ENCODE data around the gene TREM1. TPM values are rescaled to one million over a fixed set of nuclear protein-coding genes. Genes with fewer than 3 reads are reported as not detected.

TREM1 gene
- total RNA-seq, 2 donors from 2014 or later = not detected

GRCh38 chr6:41278699-41279405 lies 7.6 kb downstream of the TREM1 start:
- intact Hi-C loops (cut with DNase I) = no loop called here
- no peak for TF ChIP-seq POLR2A (IDR thresholded peaks at IDR 0.05)
- TF ChIP-seq CTCF (IDR thresholded peaks at IDR 0.05) = peak in 6 of 7 experiments; percentile 10 to 50 (median 34)
- 30 to 43% methylated on average over 10 of the region's 10 CpGs for WGBS, 2 donors
- Histone ChIP-seq H3K4me1 (no peaks in the 10 kb centered on the region), H3K27ac (no peak overlapping the region), H3K27me3 (no peaks in the 10 kb centered on the region), H3K4me3 (no peak overlapping the region), H3K36me3 (replicated peaks in 1 of 2; ENCODE audit: insufficient read depth in 1 of 2, low read depth in 2 of 2) (no peaks in the 10 kb centered on the region), H3K9me3 (no peaks in the 10 kb centered on the region)
- ATAC-seq (peak; percentile 40), DNase-seq (peak; percentile 53 to 75 (median 65))

GRCh38 chr6:41277605-41278004 lies 8.9 kb downstream of the TREM1 start:
- no peaks in the 10 kb centered on the region for H3K9me3 ChIP-seq
- 66 to 68% methylated on average over 2 of the region's 2 CpGs for WGBS, 2 donors
- TF ChIP-seq POLR2A (IDR thresholded peaks at IDR 0.05) (no peak), CTCF (IDR thresholded peaks at IDR 0.05) (no peak)
- H3K4me3 ChIP-seq = no peak overlapping the region
- no peaks in the 10 kb centered on the region for H3K4me1 ChIP-seq
- DNase-seq (peak in 1 of 4 donors; percentile 43), ATAC-seq (no peak)
- H3K36me3 ChIP-seq (replicated peaks in 1 of 2; ENCODE audit: insufficient read depth in 1 of 2, low read depth in 2 of 2) = no peaks in the 10 kb centered on the region
- intact Hi-C loops (cut with DNase I) = no loop called here
- H3K27ac ChIP-seq = no peak overlapping the region
- no peaks in the 10 kb centered on the region for H3K27me3 ChIP-seq

DNA sequence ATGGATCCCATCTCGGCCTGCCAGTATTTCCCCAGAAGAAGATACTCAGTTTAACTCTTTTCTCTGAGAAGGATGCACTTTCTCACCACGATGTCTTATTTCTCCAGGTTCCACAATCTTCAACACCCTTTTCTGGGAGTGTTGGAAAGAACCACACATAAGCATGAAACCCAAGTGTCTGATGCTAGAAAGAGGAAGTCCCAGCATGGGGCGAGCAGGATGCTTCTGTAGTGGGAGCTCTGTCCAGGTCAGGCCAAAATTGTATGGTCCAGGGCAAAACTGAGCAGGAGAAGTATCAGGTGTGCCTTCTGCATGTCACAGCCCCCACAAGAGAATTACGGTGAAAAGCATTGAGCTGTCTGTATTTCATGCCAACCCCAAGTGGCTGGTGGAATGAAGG lies 11.0 kb downstream of the TREM1 start:
- intact Hi-C loops (cut with DNase I) = no loop called here
- H3K4me1 ChIP-seq = no peaks in the 10 kb centered on the region
- H3K36me3 ChIP-seq (replicated peaks in 1 of 2; ENCODE audit: insufficient read depth in 1 of 2, low read depth in 2 of 2) = no peaks in the 10 kb centered on the region
- no peak overlapping the region for H3K27ac ChIP-seq
- no peaks in the 10 kb centered on the region for H3K27me3 ChIP-seq
- ATAC-seq (no peak), DNase-seq (no peak)
- no peaks in the 10 kb centered on the region for H3K9me3 ChIP-seq
- no peak overlapping the region for H3K4me3 ChIP-seq
- TF ChIP-seq POLR2A (IDR thresholded peaks at IDR 0.05) (no peak), CTCF (IDR thresholded peaks at IDR 0.05) (no peak)
- 48 to 61% methylated on average over 4 of the region's 4 CpGs for WGBS, 2 donors

DNA sequence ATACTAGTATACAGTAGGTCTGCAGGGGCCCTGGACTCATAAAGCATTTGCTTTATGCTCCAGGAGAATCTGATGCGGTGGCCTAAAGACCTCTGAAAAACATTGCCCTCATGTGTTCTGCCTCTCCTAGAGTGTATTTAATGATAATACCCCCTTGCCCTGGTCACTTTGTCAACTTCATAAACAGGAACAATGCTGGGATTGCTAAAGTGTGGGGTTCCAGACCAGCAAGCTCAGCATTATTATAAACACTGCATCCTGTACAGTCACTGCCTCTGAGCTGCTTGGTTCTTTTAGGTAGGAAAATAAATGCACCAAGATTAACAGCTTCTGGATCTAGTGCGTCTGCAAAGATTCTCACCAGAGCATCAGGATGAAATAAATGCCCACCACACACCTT lies 12.2 kb downstream of the TREM1 start:
- Histone ChIP-seq H3K4me1 (no peaks in the 10 kb centered on the region), H3K9me3 (no peaks in the 10 kb centered on the region), H3K36me3 (replicated peaks in 1 of 2; ENCODE audit: insufficient read depth in 1 of 2, low read depth in 2 of 2) (no peaks in the 10 kb centered on the region), H3K27me3 (no peaks in the 10 kb centered on the region), H3K27ac (peak overlapping the region in 1 of 4 donors; percentile 47), H3K4me3 (no peak overlapping the region)
- ATAC-seq (no peak), DNase-seq (no peak)
- TF ChIP-seq POLR2A (IDR thresholded peaks at IDR 0.05) = no peak
- TF ChIP-seq CTCF (IDR thresholded peaks at IDR 0.05) = no peak
- intact Hi-C loops (cut with DNase I) = no loop called here
- 83 to 85% methylated on average over 2 of the region's 2 CpGs for WGBS, 2 donors

GRCh38 chr6:41273714-41274113 lies 12.8 kb downstream of the TREM1 start:
- DNase-seq (no peak), ATAC-seq (no peak)
- H3K9me3 ChIP-seq = no peaks in the 10 kb centered on the region
- no peak overlapping the region for H3K27ac ChIP-seq
- 85 to 93% methylated on average over 5 of the region's 5 CpGs for whole genome bisulfite sequencing, 2 donors
- intact Hi-C loops (cut with DNase I) = no loop called here
- H3K27me3 ChIP-seq = no peaks in the 10 kb centered on the region
- no peak for TF ChIP-seq CTCF (IDR thresholded peaks at IDR 0.05)
- no peak for TF ChIP-seq POLR2A (IDR thresholded peaks at IDR 0.05)
- no peaks in the 10 kb centered on the region for H3K4me1 ChIP-seq
- H3K36me3 ChIP-seq (replicated peaks in 1 of 2; ENCODE audit: insufficient read depth in 1 of 2, low read depth in 2 of 2) = no peaks in the 10 kb centered on the region
- no peak overlapping the region for H3K4me3 ChIP-seq
